HepG2 (cell line): ENCODE results near the gene ADAMTS17. TPM values are rescaled to one million over a fixed set of nuclear protein-coding genes. Genes with fewer than 3 reads are reported as not detected.

Experiments
- ATAC-seq: fragments of 200-7000 bp; cut with Tn5 transposase; 3 replicates; pipeline ENCODE4 v1.9.1; 2020; ENCODE audit warnings: mild to moderate bottlenecking, moderate library complexity
- BruUV-seq: library from RNA; stranded (reverse); fragments of 400-500 nt; replicated peaks from 2 replicates; lab custom pipeline; 2021; lab: Mats Ljungman, UMichigan
- CTCF ChIA-PET: fragments of 300-600 bp; formaldehyde crosslinking; extraction: SDS; loops from one replicate; lab custom pipeline; 2021; ENCODE audit warnings: low total read pairs, inconsistent platforms, low intra/inter-chr PET ratio; lab: Yijun Ruan, JAX
- POLR2A ChIA-PET: fragments of 350-600 bp; sonication (Branson Sonifier 250); formaldehyde crosslinking; loops from one replicate; lab custom pipeline; 2020; ENCODE audit warnings: antibody characterized with exemption, inconsistent platforms; lab: Yijun Ruan, JAX
- DNase-seq: peaks from one replicate; pipeline ENCODE4 v3.0.0-alpha.2; 2015; ENCODE audit warnings: low spot score
- FAIRE-seq: peaks from 3 replicates; lab custom pipeline; 2011; peaks lifted over from hg19 to GRCh38; lab: Jason Lieb, UNC
- H2AFZ ChIP-seq: one replicate; pipeline ENCODE4 v1.6.1; 2011; ENCODE audit warnings: low read length, inconsistent platforms
- H3K27ac ChIP-seq: fragments of 300-600 bp; 3 replicates; pipeline ENCODE4 v1.8.0; 2011; ENCODE audit warnings: mixed run types, mild to moderate bottlenecking, mixed read lengths, low read length, inconsistent platforms; ENCODE audit not compliant: insufficient read depth; ENCODE audit errors: extremely low read length
- H3K27me3 ChIP-seq, 2 experiments: fragments of 200-600 bp in 1 of 2; 2 replicates in 1 of 2; 3 replicates in 1 of 2; pipeline versions ENCODE4 v1.6.0 to v1.8.0; 2011; ENCODE audit warnings: low read length in 2 of 2, mild to moderate bottlenecking in 2 of 2, moderate library complexity in 2 of 2, inconsistent platforms in 1 of 2; ENCODE audit not compliant: insufficient read depth in 2 of 2, control insufficient read depth in 1 of 2
- H3K36me3 ChIP-seq, 2 experiments: fragments of 200-600 bp in 1 of 2; replicated peaks in 1 of 2; 2 replicates in 1 of 2; 3 replicates in 1 of 2; pipeline versions ENCODE4 v1.5.1 to v1.8.0; 2011; ENCODE audit warnings: low read length in 2 of 2, inconsistent platforms in 1 of 2; ENCODE audit not compliant: insufficient read depth in 2 of 2, control insufficient read depth in 1 of 2
- H3K4me1 ChIP-seq: 2 replicates; pipeline ENCODE4 v1.5.1; 2012; ENCODE audit warnings: low read length, inconsistent platforms; ENCODE audit not compliant: insufficient read depth
- H3K4me2 ChIP-seq: 2 replicates; pipeline ENCODE4 v1.6.0; 2011; ENCODE audit warnings: low read depth, low read length, inconsistent platforms
- H3K4me3 ChIP-seq, 3 experiments: fragments of 200-600 bp in 1 of 3; sonication (generic), shearing (Covaris generic) in 1 of 3; replicated peaks in 1 of 3; 2 replicates each; pipeline ENCODE4 v1.5.1; 2011 to 2016; ENCODE audit warnings: low read length in 3 of 3, inconsistent platforms in 2 of 3, low read depth in 2 of 3, mild to moderate bottlenecking in 2 of 3, control low read depth in 1 of 3, mixed read lengths in 1 of 3; ENCODE audit not compliant: insufficient read depth in 1 of 3
- H3K79me2 ChIP-seq: one replicate; pipeline ENCODE4 v1.6.1; 2011; ENCODE audit warnings: low read length, inconsistent platforms; ENCODE audit not compliant: insufficient read depth
- H3K9ac ChIP-seq: 2 replicates; pipeline ENCODE4 v1.6.0; 2011; ENCODE audit warnings: mild to moderate bottlenecking, low read depth, low read length, inconsistent platforms; ENCODE audit not compliant: insufficient read depth
- H3K9me3 ChIP-seq: 2 replicates; pipeline ENCODE4 v1.5.1; 2012; ENCODE audit warnings: mild to moderate bottlenecking, low read length
- H4K20me1 ChIP-seq: 2 replicates; pipeline ENCODE4 v1.6.0; 2011; ENCODE audit warnings: inconsistent platforms, mild to moderate bottlenecking, low read length, moderate library complexity; ENCODE audit not compliant: insufficient read depth
- HDAC1 ChIP-seq: sonication (generic); formaldehyde crosslinking; IDR thresholded peaks from 2 replicates; pipeline ENCODE4 v1.5.1; 2020; ENCODE audit warnings: mild to moderate bottlenecking, missing genetic modification reagents
- MIXL1 ChIP-seq: IDR thresholded peaks from 2 replicates; pipeline ENCODE4 v1.6.1; 2016
- SMC3 ChIP-seq: IDR thresholded peaks from 2 replicates; pipeline ENCODE4 v1.6.1; 2011; ENCODE audit warnings: low read length, improper control_type of control experiment
- SOX13 ChIP-seq, 3 experiments: fragments of 450-650 bp in 1 of 3; sonication (generic) in 1 of 3; formaldehyde crosslinking in 1 of 3; IDR thresholded peaks in 2 of 3; conservative IDR thresholded peaks in 1 of 3; 2 replicates each; pipeline versions ENCODE4 v1.5.0 to v1.6.1; 2016 to 2020; ENCODE audit warnings: antibody characterized with exemption in 1 of 3, mild to moderate bottlenecking in 1 of 3, missing compliant biosample characterization in 1 of 3, missing genetic modification reagents in 1 of 3, moderate library complexity in 1 of 3
- WIZ ChIP-seq: sonication (generic); formaldehyde crosslinking; IDR thresholded peaks from 2 replicates; pipeline ENCODE4 v1.5.1; 2020; ENCODE audit warnings: mild to moderate bottlenecking, missing genetic modification reagents
- XBP1 ChIP-seq: sonication (generic); formaldehyde crosslinking; IDR thresholded peaks from 2 replicates; pipeline ENCODE4 v1.5.0; 2020; ENCODE audit warnings: missing genetic modification reagents
- ZNF10 ChIP-seq: sonication (generic); formaldehyde crosslinking; IDR thresholded peaks from 2 replicates; pipeline ENCODE4 v1.4.0; 2020; ENCODE audit warnings: mild to moderate bottlenecking, low read depth, missing genetic modification reagents, borderline replicate concordance
- ZNF510 ChIP-seq: sonication (generic); formaldehyde crosslinking; IDR thresholded peaks from 2 replicates; pipeline ENCODE4 v1.4.0; 2020; ENCODE audit warnings: low read depth, mild to moderate bottlenecking, missing genetic modification reagents
- ZNF660 ChIP-seq: sonication (generic); formaldehyde crosslinking; IDR thresholded peaks from 2 replicates; pipeline ENCODE4 v1.5.1; 2020; ENCODE audit warnings: mild to moderate bottlenecking, low read depth, missing genetic modification reagents, borderline replicate concordance
- ZNF891 ChIP-seq: sonication (generic); formaldehyde crosslinking; IDR thresholded peaks from 2 replicates; pipeline ENCODE4 v1.5.0; 2020; ENCODE audit warnings: mild to moderate bottlenecking, missing genetic modification reagents
- WGBS: methylation state at CpG from one replicate; pipeline ENCODE4 v1.1.6; 2017; ENCODE audit warnings: low lambda C conversion rate; 5-methylcytosine and 5-hydroxymethylcytosine counted together
- in situ Hi-C: cut with HindIII; loops from 2 replicates; pipeline ENCODE4 v1.10.0; 2017; ENCODE audit warnings: low pct_unique_long_range_greater_than_20kb; ENCODE audit not compliant: extremely low pct_ligation_motif_present
- intact Hi-C: fragments of 100-400 bp; cut with micrococcal nuclease; formaldehyde crosslinking; loops from one replicate; pipeline ENCODE4 v1.10.0; 2022; ENCODE audit not compliant: unreplicated experiment
- polyA plus RNA-seq, 8 experiments: library from polyadenylated mRNA; depleted of rRNA in 3 of 8; stranded (reverse) in 7 of 8; unstranded in 1 of 8; fragments of >200 nt; fragmentation: Illumina TruSeq in 4 of 8; extraction: Trizol in 4 of 8; gene quantifications; 2 replicates each; pipeline versions ENCODE4 v1.2.1 to v1.2.3, GENCODE V29; 2011 to 2016; ENCODE audit warnings: low read depth in 4 of 8, missing spikeins in 1 of 8, mixed read lengths in 1 of 8; ENCODE audit not compliant: insufficient read depth in 1 of 8
- total RNA-seq, 5 experiments: library from RNA; depleted of rRNA; stranded (reverse); fragments of >200 nt; fragmentation: Illumina TruSeq; extraction: Trizol; gene quantifications; 2 replicates each; pipeline ENCODE4 v1.2.3, GENCODE V29; 2016; ENCODE audit warnings: low read depth in 1 of 5
- TF ChIP-seq, protein P1 (sequence below): sonication (generic); formaldehyde crosslinking; IDR thresholded peaks from 2 replicates; pipeline ENCODE4 v1.9.0; 2022; ENCODE audit warnings: missing genetic modification reagents, mild to moderate bottlenecking, borderline replicate concordance

The ADAMTS17 gene
- total and polyA plus RNA-seq, 2 of the 13 experiments (the other 11 are each of a cell fraction or from before 2014, with no cell fraction given) = 0.02 to 0.04 TPM

DNA sequence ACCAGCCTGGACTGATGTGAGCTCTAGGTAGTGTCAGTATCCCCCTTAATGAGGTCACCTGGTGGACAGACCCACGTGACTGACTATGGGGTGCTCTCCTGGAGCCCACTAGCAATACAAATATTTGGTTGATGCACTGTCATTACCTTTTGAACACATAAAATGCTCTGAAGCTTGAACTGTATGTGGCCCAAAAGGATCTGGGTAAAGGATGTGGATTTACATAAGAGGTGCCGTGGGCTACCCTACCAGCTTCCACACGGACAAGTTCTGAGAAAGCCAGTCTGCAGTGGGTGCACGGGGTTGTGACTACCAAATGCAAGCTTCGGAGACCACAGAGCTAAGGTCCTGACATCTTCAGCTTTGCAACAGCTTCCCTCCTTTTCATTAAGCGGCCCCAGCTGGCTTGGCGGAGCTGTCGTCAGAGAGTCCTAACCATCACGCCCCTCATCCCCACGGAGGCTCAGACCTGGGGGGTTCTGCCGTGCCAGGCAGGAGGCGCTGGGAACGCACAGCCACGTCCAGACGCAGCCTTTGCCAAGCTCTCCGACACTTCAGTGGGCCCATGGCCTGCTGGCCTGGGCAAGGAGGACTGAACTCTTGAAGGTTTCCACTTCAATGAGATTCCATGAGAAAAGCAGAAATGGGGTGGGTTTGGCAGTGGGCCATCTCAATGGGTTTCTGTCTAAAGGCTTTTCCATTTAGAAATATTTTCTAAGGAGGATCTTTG lies 228.3 kb downstream of the ADAMTS17 start:
- H4K20me1 ChIP-seq = no peaks in the 10 kb centered on the region
- no peaks in the 10 kb centered on the region for H3K9me3 ChIP-seq
- H3K79me2 ChIP-seq = no peaks in the 10 kb centered on the region
- H3K27me3 ChIP-seq = no peaks in the 10 kb centered on the region; a peak in 1 of 5 replicates
- CTCF ChIA-PET = no interaction called here
- no peak overlapping the region for H2AFZ ChIP-seq
- BruUV-seq = no TSS peak
- H3K4me1 ChIP-seq = peaks cover 16% of the 10 kb centered on the region; the same call in 1 of the 2 replicates
- POLR2A ChIA-PET = no interaction called here
- no peaks in the 10 kb centered on the region for H3K36me3 ChIP-seq
- no peak overlapping the region for H3K27ac ChIP-seq
- H3K4me3 ChIP-seq = no peak overlapping the region
- H3K4me2 ChIP-seq = no peak overlapping the region
- H3K9ac ChIP-seq = no peak overlapping the region
- TF ChIP-seq ZNF660 (CRISPR knock-in tag) (no peak), MIXL1 (CRISPR knock-in tag) (no peak), SOX13 (IDR thresholded peaks at IDR 0.05) (no peak), SOX13 (CRISPR knock-in tag; conservative IDR thresholded peaks at IDR 0.05 in 1 of 2, IDR thresholded peaks at IDR 0.05 in 1 of 2) (no peak), HDAC1 (CRISPR knock-in tag) (no peak), XBP1 (CRISPR knock-in tag) (no peak), ZNF891 (no peak), WIZ (CRISPR knock-in tag) (no peak), ZNF10 (CRISPR knock-in tag) (no peak), SMC3 (no peak), ZNF510 (no peak)
- TF ChIP-seq, protein P1, sequence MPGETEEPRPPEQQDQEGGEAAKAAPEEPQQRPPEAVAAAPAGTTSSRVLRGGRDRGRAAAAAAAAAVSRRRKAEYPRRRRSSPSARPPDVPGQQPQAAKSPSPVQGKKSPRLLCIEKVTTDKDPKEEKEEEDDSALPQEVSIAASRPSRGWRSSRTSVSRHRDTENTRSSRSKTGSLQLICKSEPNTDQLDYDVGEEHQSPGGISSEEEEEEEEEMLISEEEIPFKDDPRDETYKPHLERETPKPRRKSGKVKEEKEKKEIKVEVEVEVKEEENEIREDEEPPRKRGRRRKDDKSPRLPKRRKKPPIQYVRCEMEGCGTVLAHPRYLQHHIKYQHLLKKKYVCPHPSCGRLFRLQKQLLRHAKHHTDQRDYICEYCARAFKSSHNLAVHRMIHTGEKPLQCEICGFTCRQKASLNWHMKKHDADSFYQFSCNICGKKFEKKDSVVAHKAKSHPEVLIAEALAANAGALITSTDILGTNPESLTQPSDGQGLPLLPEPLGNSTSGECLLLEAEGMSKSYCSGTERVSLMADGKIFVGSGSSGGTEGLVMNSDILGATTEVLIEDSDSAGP = no peak
- WGBS = 41% methylated on average over 9 of the region's 16 CpGs
- intact Hi-C loops (no loop called here), in situ Hi-C loops (no loop called here)
- ATAC-seq (no peak), DNase-seq (no peak), FAIRE-seq (no peak)
